B cell (primary cell): ENCODE measurements around the gene ISLR. TPM values are rescaled to one million over a fixed set of nuclear protein-coding genes. Genes with fewer than 3 reads are reported as not detected.

Source experiments
- ATAC-seq: fragments of 200-7000 bp; cut with Tn5 transposase; one replicate; pipeline ENCODE4 v1.10.0; 2021; ENCODE audit warnings: low read depth, mild to moderate bottlenecking, moderate number of reproducible peaks, moderate library complexity
- CTCF ChIA-PET: fragments of 350-600 bp; sonication (Branson Sonifier 250); formaldehyde crosslinking; loops from one replicate; lab custom pipeline; 2021; ENCODE audit warnings: antibody characterized with exemption, inconsistent platforms; lab: Charles Lee
- POLR2A ChIA-PET: fragments of 350-600 bp; sonication (Branson Sonifier 250); formaldehyde crosslinking; loops from one replicate; lab custom pipeline; 2021; ENCODE audit warnings: antibody characterized with exemption; lab: Charles Lee
- DNase-seq: peaks from one replicate; pipeline ENCODE4 v3.0.0; 2013
- H2AFZ ChIP-seq: 2 replicates; pipeline ENCODE4 v1.6.1; 2012; ENCODE audit warnings: mild to moderate bottlenecking, low read depth, low read length; ENCODE audit not compliant: insufficient read depth, poor library complexity, severe bottlenecking
- H3K27ac ChIP-seq, 2 donors: 1 replicate in 1 of 2; 2 replicates in 1 of 2; pipeline ENCODE4 v1.5.1; 2012 to 2013; ENCODE audit warnings: low read length in 2 of 2, mild to moderate bottlenecking in 2 of 2, moderate library complexity in 1 of 2
- H3K27me3 ChIP-seq, 4 experiments: fragments of 200-600 bp in 1 of 4; sonication (generic) in 1 of 4; replicated peaks in 1 of 4; 1 replicate in 2 of 4; 2 replicates in 2 of 4; pipeline versions ENCODE4 v1.6.1 to v1.7.0; 2013 to 2016; ENCODE audit warnings: low read length in 3 of 4, mild to moderate bottlenecking in 2 of 4, mixed read lengths in 1 of 4, moderate library complexity in 1 of 4; ENCODE audit not compliant: insufficient read depth in 4 of 4, control insufficient read depth in 3 of 4; ENCODE audit errors: control extremely low read depth in 1 of 4
- H3K36me3 ChIP-seq, 2 experiments: replicated peaks in 1 of 2; 1 replicate in 1 of 2; 2 replicates in 1 of 2; pipeline versions ENCODE4 v1.6.1 to v1.7.1; 2013; ENCODE audit warnings: low read length in 1 of 2; ENCODE audit not compliant: insufficient read depth in 2 of 2, control insufficient read depth in 1 of 2; ENCODE audit errors: control extremely low read depth in 1 of 2, extremely low read depth in 1 of 2
- H3K4me1 ChIP-seq, 2 donors: fragments of 200-600 bp in 1 of 2; sonication (generic) in 1 of 2; 1 replicate in 1 of 2; 2 replicates in 1 of 2; pipeline versions ENCODE4 v1.5.1 to v1.6.1; 2013 to 2017; ENCODE audit warnings: low read length in 2 of 2; ENCODE audit not compliant: control insufficient read depth in 2 of 2, insufficient read depth in 2 of 2
- H3K4me2 ChIP-seq: replicated peaks from 2 replicates; pipeline ENCODE3; 2012; ENCODE audit warnings: mild to moderate bottlenecking, low read depth, low read length; ENCODE audit not compliant: poor library complexity, severe bottlenecking
- H3K4me3 ChIP-seq, 5 experiments: fragments of 200-600 bp in 1 of 5; sonication (generic) in 1 of 5; 1 replicate in 3 of 5; 2 replicates in 2 of 5; pipeline versions ENCODE4 v1.5.1 to v1.7.0; 2011 to 2016; ENCODE audit warnings: low read length in 4 of 5, mild to moderate bottlenecking in 4 of 5, low read depth in 2 of 5, control low read depth in 1 of 5, moderate library complexity in 1 of 5; ENCODE audit not compliant: insufficient read depth in 1 of 5; ENCODE audit errors: control extremely low read depth in 1 of 5, extremely low read depth in 1 of 5
- H3K79me2 ChIP-seq: fragments of 200-600 bp; sonication (generic); one replicate; pipeline ENCODE4 v1.6.0; 2016; ENCODE audit warnings: low read length; ENCODE audit not compliant: control insufficient read depth, insufficient read depth
- H3K9ac ChIP-seq: fragments of 200-600 bp; sonication (generic); 2 replicates; pipeline ENCODE4 v1.6.1; 2017; ENCODE audit warnings: mild to moderate bottlenecking, low read length, moderate library complexity
- H3K9me3 ChIP-seq, 3 donors: one replicate each; pipeline versions ENCODE4 v1.6.1 to v1.7.1; 2013; ENCODE audit warnings: low read length in 2 of 3; ENCODE audit not compliant: control insufficient read depth in 2 of 3, insufficient read depth in 1 of 3; ENCODE audit errors: control extremely low read depth in 1 of 3
- H4K20me1 ChIP-seq: 2 replicates; pipeline ENCODE4 v1.6.0; 2012; ENCODE audit warnings: mild to moderate bottlenecking, low read length; ENCODE audit not compliant: insufficient read depth, control insufficient read depth, poor library complexity, severe bottlenecking
- H3K27ac Mint-ChIP-seq: one replicate; pipeline ENCODE4 v1.8.0; 2021; ENCODE audit warnings: mixed read lengths
- H3K27me3 Mint-ChIP-seq: one replicate; pipeline ENCODE4 v1.8.0; 2021; ENCODE audit warnings: mixed read lengths
- H3K4me1 Mint-ChIP-seq: one replicate; pipeline ENCODE4 v1.8.0; 2021; ENCODE audit warnings: mixed read lengths
- H3K4me3 Mint-ChIP-seq: one replicate; pipeline ENCODE4 v1.8.0; 2021; ENCODE audit warnings: mixed read lengths
- H3K9me3 Mint-ChIP-seq: one replicate; pipeline ENCODE4 v1.8.0; 2022; ENCODE audit warnings: mixed read lengths; ENCODE audit not compliant: insufficient read depth
- CTCF ChIP-seq: fragments of 200-600 bp; IDR thresholded peaks from one replicate; pipeline ENCODE4 v1.8.0; 2022; ENCODE audit warnings: antibody characterized with exemption, mild to moderate bottlenecking
- EZH2 ChIP-seq: IDR thresholded peaks from 2 replicates; pipeline ENCODE4 v1.6.1; 2012; ENCODE audit warnings: borderline replicate concordance, low read depth, mild to moderate bottlenecking, moderate library complexity, low read length; ENCODE audit not compliant: insufficient read depth, poor library complexity, severe bottlenecking
- WGBS: methylation state at CpG from one replicate; pipeline ENCODE4 v1.1.5; 2013; ENCODE audit warnings: missing lambda C conversion rate; ENCODE audit not compliant: insufficient coverage; 5-methylcytosine and 5-hydroxymethylcytosine counted together
- intact Hi-C: fragments of 100-400 bp; cut with micrococcal nuclease; formaldehyde crosslinking; loops from one replicate; pipeline ENCODE4 v1.10.0; 2022
- polyA plus RNA-seq: library from polyadenylated mRNA; depleted of rRNA; stranded (reverse); fragments of >200 nt; gene quantifications from 2 replicates; pipeline ENCODE4 v1.2.3, GENCODE V29; 2012
- total RNA-seq, 2 donors: library from RNA; stranded (reverse); fragments of 120-200 nt in 1 of 2; gene quantifications; 1 replicate in 1 of 2; 2 replicates in 1 of 2; pipeline versions ENCODE4 v1.2.3 to v1.2.4, GENCODE V29; 2013 to 2022

Gene ISLR
- total and polyA plus RNA-seq, 2 donors (not counting 1 experiment from before 2014, with no cell fraction given): not detected

DNA sequence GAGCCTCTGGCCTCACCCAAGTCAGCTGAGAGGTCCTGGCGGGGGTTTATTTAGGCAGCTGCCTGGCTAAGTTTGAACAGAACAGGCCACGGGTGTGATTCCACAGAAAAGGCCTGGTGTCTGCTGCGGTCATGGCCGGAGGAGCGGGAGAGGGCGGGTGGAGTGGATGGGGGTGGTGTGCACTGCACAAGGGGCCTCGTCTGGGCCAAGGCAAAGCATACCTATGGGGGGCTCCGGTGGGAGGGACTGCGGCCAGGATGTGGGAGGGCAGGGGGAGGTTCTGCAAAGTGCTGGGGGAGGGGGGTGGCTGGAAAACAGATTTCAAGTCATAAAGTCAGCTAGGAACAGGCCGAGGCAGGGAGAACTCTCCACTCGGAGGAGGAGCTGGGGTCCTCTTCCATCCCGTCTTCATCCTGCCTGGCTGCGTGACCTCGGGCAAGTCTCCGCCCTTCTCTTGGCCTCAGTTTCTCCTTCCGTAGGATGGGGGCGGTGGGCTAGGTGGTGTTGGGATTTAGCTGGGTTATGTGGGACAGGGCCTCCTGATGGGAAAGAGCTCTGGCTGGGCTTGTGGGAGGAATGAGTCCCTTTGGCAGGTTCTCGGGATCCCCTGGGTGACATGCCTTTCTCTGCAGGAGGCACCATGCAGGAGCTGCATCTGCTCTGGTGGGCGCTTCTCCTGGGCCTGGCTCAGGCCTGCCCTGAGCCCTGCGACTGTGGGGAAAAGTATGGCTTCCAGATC, 878 bp downstream of the ISLR start:
- Histone ChIP-seq H3K9ac (no peak overlapping the region), H2AFZ (no peak overlapping the region), H3K79me2 (no peaks in the 10 kb centered on the region), H3K36me3 (no peaks in the 10 kb centered on the region), H3K9me3 (peaks cover 0 to 3% (median 0%) of the 10 kb centered on the region in 3 donors), H3K27ac (no peak overlapping the region), H3K4me3 (no peak overlapping the region), H3K27me3 (no peaks in the 10 kb centered on the region), H4K20me1 (no peaks in the 10 kb centered on the region), H3K4me1 (no peaks in the 10 kb centered on the region), H3K4me2 (no peak overlapping the region)
- CTCF ChIA-PET: interaction anchor here (0.9 kb wide), 1 partner anchor 497 kb away, joined by 3 read pairs; no protein-coding TSS in a partner anchor
- ATAC-seq (no peak), DNase-seq (no peak)
- POLR2A ChIA-PET: no interaction called here
- TF ChIP-seq CTCF: no peak
- TF ChIP-seq EZH2: no peak
- Mint-ChIP-seq H3K9me3 (no peaks in the 10 kb centered on the region), H3K4me1 (no peaks in the 10 kb centered on the region), H3K27ac (no peak overlapping the region), H3K4me3 (no peak overlapping the region), H3K27me3 (peaks cover 25% of the 10 kb centered on the region)
- WGBS: 95% methylated on average over 19 of the region's 20 CpGs
- intact Hi-C loops: no loop called here

DNA sequence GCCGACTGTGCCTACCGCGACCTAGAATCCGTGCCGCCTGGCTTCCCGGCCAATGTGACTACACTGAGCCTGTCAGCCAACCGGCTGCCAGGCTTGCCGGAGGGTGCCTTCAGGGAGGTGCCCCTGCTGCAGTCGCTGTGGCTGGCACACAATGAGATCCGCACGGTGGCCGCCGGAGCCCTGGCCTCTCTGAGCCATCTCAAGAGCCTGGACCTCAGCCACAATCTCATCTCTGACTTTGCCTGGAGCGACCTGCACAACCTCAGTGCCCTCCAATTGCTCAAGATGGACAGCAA, 1.4 kb downstream of the ISLR start:
- Histone ChIP-seq H3K9me3 (peaks cover 0 to 3% (median 0%) of the 10 kb centered on the region in 3 donors), H3K27me3 (no peaks in the 10 kb centered on the region), H3K27ac (no peak overlapping the region), H3K4me1 (no peaks in the 10 kb centered on the region), H2AFZ (no peak overlapping the region), H3K9ac (no peak overlapping the region), H3K4me3 (no peak overlapping the region), H4K20me1 (no peaks in the 10 kb centered on the region), H3K36me3 (no peaks in the 10 kb centered on the region), H3K4me2 (no peak overlapping the region), H3K79me2 (no peaks in the 10 kb centered on the region)
- intact Hi-C loops: no loop called here
- no peak for ATAC-seq
- no peaks in the 10 kb centered on the region for H3K4me1 Mint-ChIP-seq
- H3K27ac Mint-ChIP-seq: no peak overlapping the region
- CTCF ChIA-PET: interaction anchor here (0.9 kb wide), 1 partner anchor 497 kb away, joined by 3 read pairs; no protein-coding TSS in a partner anchor
- DNase-seq: no peak
- peaks cover 27% of the 10 kb centered on the region for H3K27me3 Mint-ChIP-seq
- WGBS: 97% methylated on average over 14 of the region's 14 CpGs
- POLR2A ChIA-PET: no interaction called here
- no peak overlapping the region for H3K4me3 Mint-ChIP-seq
- no peaks in the 10 kb centered on the region for H3K9me3 Mint-ChIP-seq
- TF ChIP-seq CTCF (no peak), EZH2 (no peak)
